DND-41 (cell line): ENCODE measurements around the gene MYBPHL.

ENCODE experiments used
- EZH2 ChIP-seq: IDR thresholded peaks from 3 replicates; pipeline ENCODE4 v1.6.1; 2012; ENCODE audit warnings: borderline replicate concordance, low read depth, mild to moderate bottlenecking, moderate library complexity, low read length, inconsistent platforms; ENCODE audit not compliant: severe bottlenecking
- TF ChIP-seq, protein P1 (sequence below): IDR thresholded peaks from 2 replicates; pipeline ENCODE4 v1.5.1; 2012; ENCODE audit warnings: borderline replicate concordance, low read length, moderate library complexity, mild to moderate bottlenecking; ENCODE audit not compliant: poor library complexity, severe bottlenecking; ENCODE audit errors: extremely low read depth

DNA sequence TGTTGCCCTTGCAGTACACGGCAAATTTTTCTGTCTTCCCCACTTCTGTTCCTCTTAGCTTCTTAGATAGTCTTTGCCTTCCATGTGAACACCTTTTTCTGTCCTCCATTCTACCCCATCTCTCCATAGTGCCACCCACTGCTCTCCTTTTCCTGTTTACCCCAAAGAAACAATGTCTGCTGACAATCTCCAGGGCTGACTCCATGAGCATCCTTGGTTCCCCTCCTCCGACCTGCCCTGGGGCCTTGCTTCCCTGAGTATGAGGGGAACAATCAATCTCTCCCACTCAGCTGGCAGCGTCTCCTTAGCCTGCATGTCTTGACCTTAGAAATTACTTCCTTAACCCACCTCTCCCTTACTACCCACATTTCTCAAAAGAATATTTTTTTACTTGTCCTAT, 12.3 kb upstream of the MYBPHL start:
- TF ChIP-seq, protein P1, sequence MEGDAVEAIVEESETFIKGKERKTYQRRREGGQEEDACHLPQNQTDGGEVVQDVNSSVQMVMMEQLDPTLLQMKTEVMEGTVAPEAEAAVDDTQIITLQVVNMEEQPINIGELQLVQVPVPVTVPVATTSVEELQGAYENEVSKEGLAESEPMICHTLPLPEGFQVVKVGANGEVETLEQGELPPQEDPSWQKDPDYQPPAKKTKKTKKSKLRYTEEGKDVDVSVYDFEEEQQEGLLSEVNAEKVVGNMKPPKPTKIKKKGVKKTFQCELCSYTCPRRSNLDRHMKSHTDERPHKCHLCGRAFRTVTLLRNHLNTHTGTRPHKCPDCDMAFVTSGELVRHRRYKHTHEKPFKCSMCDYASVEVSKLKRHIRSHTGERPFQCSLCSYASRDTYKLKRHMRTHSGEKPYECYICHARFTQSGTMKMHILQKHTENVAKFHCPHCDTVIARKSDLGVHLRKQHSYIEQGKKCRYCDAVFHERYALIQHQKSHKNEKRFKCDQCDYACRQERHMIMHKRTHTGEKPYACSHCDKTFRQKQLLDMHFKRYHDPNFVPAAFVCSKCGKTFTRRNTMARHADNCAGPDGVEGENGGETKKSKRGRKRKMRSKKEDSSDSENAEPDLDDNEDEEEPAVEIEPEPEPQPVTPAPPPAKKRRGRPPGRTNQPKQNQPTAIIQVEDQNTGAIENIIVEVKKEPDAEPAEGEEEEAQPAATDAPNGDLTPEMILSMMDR: no peak
- TF ChIP-seq EZH2: no peak
